ENCODE measurements around the gene MAGI2. TPM values are rescaled to one million over a fixed set of nuclear protein-coding genes. Genes with fewer than 3 reads are reported as not detected.

The MAGI2 gene
- total and polyA plus RNA-seq, 2 experiments from 2014 or later, result 10.4 to 26.4 TPM

- TF ChIP-seq, protein P1, sequence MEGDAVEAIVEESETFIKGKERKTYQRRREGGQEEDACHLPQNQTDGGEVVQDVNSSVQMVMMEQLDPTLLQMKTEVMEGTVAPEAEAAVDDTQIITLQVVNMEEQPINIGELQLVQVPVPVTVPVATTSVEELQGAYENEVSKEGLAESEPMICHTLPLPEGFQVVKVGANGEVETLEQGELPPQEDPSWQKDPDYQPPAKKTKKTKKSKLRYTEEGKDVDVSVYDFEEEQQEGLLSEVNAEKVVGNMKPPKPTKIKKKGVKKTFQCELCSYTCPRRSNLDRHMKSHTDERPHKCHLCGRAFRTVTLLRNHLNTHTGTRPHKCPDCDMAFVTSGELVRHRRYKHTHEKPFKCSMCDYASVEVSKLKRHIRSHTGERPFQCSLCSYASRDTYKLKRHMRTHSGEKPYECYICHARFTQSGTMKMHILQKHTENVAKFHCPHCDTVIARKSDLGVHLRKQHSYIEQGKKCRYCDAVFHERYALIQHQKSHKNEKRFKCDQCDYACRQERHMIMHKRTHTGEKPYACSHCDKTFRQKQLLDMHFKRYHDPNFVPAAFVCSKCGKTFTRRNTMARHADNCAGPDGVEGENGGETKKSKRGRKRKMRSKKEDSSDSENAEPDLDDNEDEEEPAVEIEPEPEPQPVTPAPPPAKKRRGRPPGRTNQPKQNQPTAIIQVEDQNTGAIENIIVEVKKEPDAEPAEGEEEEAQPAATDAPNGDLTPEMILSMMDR (conservative IDR thresholded peaks at IDR 0.05; ENCODE audit: low read depth in 2 of 2), result no peak
- no peak for TF ChIP-seq NANOG (IDR thresholded peaks at IDR 0.05; ENCODE audit: borderline replicate concordance)
- TF ChIP-seq CREB1 (CRISPR knock-in tag; IDR thresholded peaks at IDR 0.05; ENCODE audit: low read depth), result no peak
- TF ChIP-seq ETS1 (IDR thresholded peaks at IDR 0.05), result no peak
- TF ChIP-seq JUNB (IDR thresholded peaks at IDR 0.05; ENCODE audit: unreplicated experiment), result no peak
- TF ChIP-seq POLR2AphosphoS5 (IDR thresholded peaks at IDR 0.05; ENCODE audit: low read depth), result no peak
Measured at GRCh38 chr7:78363866-78364265, 1089.6 kb downstream of the MAGI2 start (continued).

DNA sequence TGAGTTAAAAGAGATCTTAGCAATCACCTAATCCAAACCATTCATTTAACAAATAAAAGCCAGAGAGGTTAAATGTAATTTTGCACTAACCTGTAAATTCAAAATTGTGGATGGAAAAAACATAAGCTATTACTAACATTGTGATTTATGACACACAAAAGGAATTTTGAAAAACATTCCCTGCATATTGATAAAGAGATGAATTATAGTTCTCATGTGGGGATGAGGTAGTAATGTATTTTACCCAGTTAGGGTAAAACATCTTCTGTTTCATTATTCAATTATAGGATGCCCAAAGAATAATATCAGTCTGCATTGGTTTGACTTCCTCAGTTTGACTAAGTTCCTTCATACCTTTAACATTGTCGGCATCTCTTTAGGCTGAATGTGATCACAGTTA, 1093.6 kb downstream of the MAGI2 start:
- Histone ChIP-seq H2AFZ (no peak overlapping the region), H3K27ac (ENCODE audit: low read depth) (no peak overlapping the region)
- no peak for ATAC-seq
- TF ChIP-seq ZNF331 (CRISPR knock-in tag; IDR thresholded peaks at IDR 0.05; ENCODE audit: low read depth) (no peak), ZNF114 (CRISPR knock-in tag; IDR thresholded peaks at IDR 0.05) (no peak), CREB1 (CRISPR knock-in tag; IDR thresholded peaks at IDR 0.05; ENCODE audit: low read depth) (no peak), POLR2AphosphoS5 (IDR thresholded peaks at IDR 0.05; ENCODE audit: low read depth) (no peak), JUNB (IDR thresholded peaks at IDR 0.05; ENCODE audit: unreplicated experiment) (no peak), STAT1 (IDR thresholded peaks at IDR 0.05; ENCODE audit: unreplicated experiment) (no peak), EZH2phosphoT487 (IDR thresholded peaks at IDR 0.05; ENCODE audit: unreplicated experiment) (no peak), NANOG (IDR thresholded peaks at IDR 0.05; ENCODE audit: borderline replicate concordance) (no peak), REST (IDR thresholded peaks at IDR 0.05; ENCODE audit: unreplicated experiment) (no peak)
- TF ChIP-seq, protein P2, sequence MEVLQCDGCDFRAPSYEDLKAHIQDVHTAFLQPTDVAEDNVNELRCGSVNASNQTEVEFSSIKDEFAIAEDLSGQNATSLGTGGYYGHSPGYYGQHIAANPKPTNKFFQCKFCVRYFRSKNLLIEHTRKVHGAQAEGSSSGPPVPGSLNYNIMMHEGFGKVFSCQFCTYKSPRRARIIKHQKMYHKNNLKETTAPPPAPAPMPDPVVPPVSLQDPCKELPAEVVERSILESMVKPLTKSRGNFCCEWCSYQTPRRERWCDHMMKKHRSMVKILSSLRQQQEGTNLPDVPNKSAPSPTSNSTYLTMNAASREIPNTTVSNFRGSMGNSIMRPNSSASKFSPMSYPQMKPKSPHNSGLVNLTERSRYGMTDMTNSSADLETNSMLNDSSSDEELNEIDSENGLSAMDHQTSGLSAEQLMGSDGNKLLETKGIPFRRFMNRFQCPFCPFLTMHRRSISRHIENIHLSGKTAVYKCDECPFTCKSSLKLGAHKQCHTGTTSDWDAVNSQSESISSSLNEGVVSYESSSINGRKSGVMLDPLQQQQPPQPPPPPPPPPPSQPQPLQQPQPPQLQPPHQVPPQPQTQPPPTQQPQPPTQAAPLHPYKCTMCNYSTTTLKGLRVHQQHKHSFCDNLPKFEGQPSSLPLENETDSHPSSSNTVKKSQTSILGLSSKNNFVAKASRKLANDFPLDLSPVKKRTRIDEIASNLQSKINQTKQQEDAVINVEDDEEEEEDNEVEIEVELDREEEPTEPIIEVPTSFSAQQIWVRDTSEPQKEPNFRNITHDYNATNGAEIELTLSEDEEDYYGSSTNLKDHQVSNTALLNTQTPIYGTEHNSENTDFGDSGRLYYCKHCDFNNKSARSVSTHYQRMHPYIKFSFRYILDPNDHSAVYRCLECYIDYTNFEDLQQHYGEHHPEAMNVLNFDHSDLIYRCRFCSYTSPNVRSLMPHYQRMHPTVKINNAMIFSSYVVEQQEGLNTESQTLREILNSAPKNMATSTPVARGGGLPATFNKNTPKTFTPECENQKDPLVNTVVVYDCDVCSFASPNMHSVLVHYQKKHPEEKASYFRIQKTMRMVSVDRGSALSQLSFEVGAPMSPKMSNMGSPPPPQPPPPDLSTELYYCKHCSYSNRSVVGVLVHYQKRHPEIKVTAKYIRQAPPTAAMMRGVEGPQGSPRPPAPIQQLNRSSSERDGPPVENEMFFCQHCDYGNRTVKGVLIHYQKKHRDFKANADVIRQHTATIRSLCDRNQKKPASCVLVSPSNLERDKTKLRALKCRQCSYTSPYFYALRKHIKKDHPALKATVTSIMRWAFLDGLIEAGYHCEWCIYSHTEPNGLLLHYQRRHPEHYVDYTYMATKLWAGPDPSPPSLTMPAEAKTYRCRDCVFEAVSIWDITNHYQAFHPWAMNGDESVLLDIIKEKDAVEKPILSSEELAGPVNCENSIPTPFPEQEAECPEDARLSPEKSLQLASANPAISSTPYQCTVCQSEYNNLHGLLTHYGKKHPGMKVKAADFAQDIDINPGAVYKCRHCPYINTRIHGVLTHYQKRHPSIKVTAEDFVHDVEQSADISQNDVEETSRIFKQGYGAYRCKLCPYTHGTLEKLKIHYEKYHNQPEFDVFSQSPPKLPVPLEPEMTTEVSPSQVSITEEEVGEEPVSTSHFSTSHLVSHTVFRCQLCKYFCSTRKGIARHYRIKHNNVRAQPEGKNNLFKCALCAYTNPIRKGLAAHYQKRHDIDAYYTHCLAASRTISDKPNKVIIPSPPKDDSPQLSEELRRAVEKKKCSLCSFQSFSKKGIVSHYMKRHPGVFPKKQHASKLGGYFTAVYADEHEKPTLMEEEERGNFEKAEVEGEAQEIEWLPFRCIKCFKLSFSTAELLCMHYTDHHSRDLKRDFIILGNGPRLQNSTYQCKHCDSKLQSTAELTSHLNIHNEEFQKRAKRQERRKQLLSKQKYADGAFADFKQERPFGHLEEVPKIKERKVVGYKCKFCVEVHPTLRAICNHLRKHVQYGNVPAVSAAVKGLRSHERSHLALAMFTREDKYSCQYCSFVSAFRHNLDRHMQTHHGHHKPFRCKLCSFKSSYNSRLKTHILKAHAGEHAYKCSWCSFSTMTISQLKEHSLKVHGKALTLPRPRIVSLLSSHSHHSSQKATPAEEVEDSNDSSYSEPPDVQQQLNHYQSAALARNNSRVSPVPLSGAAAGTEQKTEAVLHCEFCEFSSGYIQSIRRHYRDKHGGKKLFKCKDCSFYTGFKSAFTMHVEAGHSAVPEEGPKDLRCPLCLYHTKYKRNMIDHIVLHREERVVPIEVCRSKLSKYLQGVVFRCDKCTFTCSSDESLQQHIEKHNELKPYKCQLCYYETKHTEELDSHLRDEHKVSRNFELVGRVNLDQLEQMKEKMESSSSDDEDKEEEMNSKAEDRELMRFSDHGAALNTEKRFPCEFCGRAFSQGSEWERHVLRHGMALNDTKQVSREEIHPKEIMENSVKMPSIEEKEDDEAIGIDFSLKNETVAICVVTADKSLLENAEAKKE (CRISPR knock-in tag; IDR thresholded peaks at IDR 0.05), result no peak

More for the DNA sequence above, 1093.6 kb downstream of the MAGI2 start:
- no peaks in the 10 kb centered on the region for H3K9me3 Mint-ChIP-seq
- H3K4me2 ChIP-seq, result no peak overlapping the region
- H4K20me1 ChIP-seq (replicated peaks; ENCODE audit: insufficient read depth), result no peaks in the 10 kb centered on the region
- H3K9me2 ChIP-seq (ENCODE audit: insufficient read depth), result 0 out of 2 replicates have a peak, but pooled peaks cover 5% of the 10 kb centered on the region
- H3K4me1 ChIP-seq (ENCODE audit: insufficient read depth), result peaks cover 7% of the 10 kb centered on the region; the same call in 1 of the 2 replicates
- DNase-seq (ENCODE audit: low spot score), result no peak
- H3K36me3 Mint-ChIP-seq (ENCODE audit: low read depth), result no peaks in the 10 kb centered on the region
- H3K27me3 Mint-ChIP-seq (ENCODE audit: insufficient read depth, low read depth, poor library complexity), result no peaks in the 10 kb centered on the region
- H3K36me3 ChIP-seq (ENCODE audit: insufficient read depth), result no peaks in the 10 kb centered on the region
- H3K79me2 ChIP-seq (replicated peaks; ENCODE audit: insufficient read depth), result no peaks in the 10 kb centered on the region
- H3K27ac Mint-ChIP-seq, result no peak overlapping the region
- no peaks in the 10 kb centered on the region for H3F3A ChIP-seq (replicated peaks; ENCODE audit: low read depth)
- H3K4me3 Mint-ChIP-seq, result no peak overlapping the region
- H3K4me3 ChIP-seq, result no peak overlapping the region
- H3K4me1 Mint-ChIP-seq, result peaks cover 3% of the 10 kb centered on the region; the same call in 1 of the 3 replicates
- H3K27me3 ChIP-seq (ENCODE audit: insufficient read depth), result no peaks in the 10 kb centered on the region
